Activated CD4-positive, alpha-beta T cell treated with anti-CD3 and anti-CD28 coated beads for 36 hours (primary cell): Measurements from ENCODE around the gene EOLA1. TPM values are rescaled to one million over a fixed set of nuclear protein-coding genes. Genes with fewer than 3 reads are reported as not detected.
"Not testable (repeated sequence)": the region's sequence is repeated elsewhere in the genome, so short reads cannot be mapped to it uniquely, and the experiment has no call there.

ENCODE experiments used
- ATAC-seq: fragments of 200-7000 bp; cut with Tn5 transposase; one replicate; pipeline ENCODE4 v1.10.0; 2021; ENCODE audit warnings: mild to moderate bottlenecking, moderate library complexity
- CTCF ChIA-PET: fragments of 350-600 bp; sonication (Branson Sonifier 250); formaldehyde crosslinking; loops from one replicate; lab custom pipeline; 2021; ENCODE audit warnings: antibody characterized with exemption; lab: Charles Lee
- POLR2A ChIA-PET: fragments of 350-600 bp; sonication (Branson Sonifier 250); formaldehyde crosslinking; loops from one replicate; lab custom pipeline; 2021; ENCODE audit warnings: antibody characterized with exemption, inconsistent platforms; lab: Charles Lee
- DNase-seq: peaks from one replicate; pipeline ENCODE4 v3.0.0-alpha.2; 2020
- H3K27ac Mint-ChIP-seq: one replicate; pipeline ENCODE4 v1.8.0; 2021; ENCODE audit warnings: mixed read lengths
- H3K27me3 Mint-ChIP-seq: one replicate; pipeline ENCODE4 v1.8.0; 2021; ENCODE audit warnings: mixed read lengths
- H3K36me3 Mint-ChIP-seq: one replicate; pipeline ENCODE4 v1.8.0; 2021; ENCODE audit warnings: low read depth, mixed read lengths
- H3K4me1 Mint-ChIP-seq: one replicate; pipeline ENCODE4 v1.8.0; 2021; ENCODE audit warnings: mixed read lengths
- H3K4me3 Mint-ChIP-seq: one replicate; pipeline ENCODE4 v1.8.0; 2021; ENCODE audit warnings: mild to moderate bottlenecking, moderate library complexity, mixed read lengths
- H3K9me3 Mint-ChIP-seq: one replicate; pipeline ENCODE4 v1.8.0; 2021; ENCODE audit warnings: low read depth, mixed read lengths
- intact Hi-C, 2 experiments: fragments of 100-400 bp; cut with DNase I in 1 of 2; cut with micrococcal nuclease in 1 of 2; formaldehyde crosslinking; loops; one replicate each; pipeline versions ENCODE4 v1.14.2 to v1.15.1; 2022 to 2024; cut with DNase I, micrococcal nuclease
- total RNA-seq, 2 experiments: library from RNA; stranded (reverse); gene quantifications; one replicate each; pipeline ENCODE4 v1.2.3, GENCODE V29; 2021

Gene EOLA1
- total RNA-seq, 2 experiments from 2014 or later = 29.4 to 37.4 TPM

GRCh38 chrX:149515954-149516602 is 24.7 kb upstream of the EOLA1 start:
- Mint-ChIP-seq H3K4me3 (no peak overlapping the region), H3K27ac (no peak overlapping the region), H3K27me3 (no peaks in the 10 kb centered on the region), H3K4me1 (peaks cover 37% of the 10 kb centered on the region), H3K9me3 (no peaks in the 10 kb centered on the region), H3K36me3 (no peaks in the 10 kb centered on the region)
- ChIA-PET POLR2A (no interaction called here), CTCF (no interaction called here)
- intact Hi-C loops = loop anchor here in 1 of 2 experiments (10.0 kb wide), 1 partner anchor 119 kb away; the partner anchor contains the start of gene TMEM185A
- no peak for ATAC-seq
- DNase-seq = no peak

GRCh38 chrX:149516604-149517003 is 24.2 kb upstream of the EOLA1 start:
- ATAC-seq (no peak), DNase-seq (no peak)
- ChIA-PET POLR2A (no interaction called here), CTCF (no interaction called here)
- Mint-ChIP-seq H3K4me3 (no peak overlapping the region), H3K27ac (no peak overlapping the region), H3K9me3 (no peaks in the 10 kb centered on the region), H3K4me1 (peaks cover 41% of the 10 kb centered on the region), H3K27me3 (no peaks in the 10 kb centered on the region), H3K36me3 (no peaks in the 10 kb centered on the region)
- intact Hi-C loops = loop anchor here in 1 of 2 experiments (10.0 kb wide), 1 partner anchor 118 kb away; the partner anchor contains the start of gene TMEM185A

GRCh38 chrX:149517308-149517707 is 23.5 kb upstream of the EOLA1 start:
- Mint-ChIP-seq H3K27me3 (no peaks in the 10 kb centered on the region), H3K9me3 (no peaks in the 10 kb centered on the region), H3K27ac (no peak overlapping the region), H3K4me1 (peaks cover 44% of the 10 kb centered on the region), H3K36me3 (no peaks in the 10 kb centered on the region), H3K4me3 (no peak overlapping the region)
- ChIA-PET POLR2A (no interaction called here), CTCF (no interaction called here)
- intact Hi-C loops = loop anchor here in 1 of 2 experiments (10.0 kb wide), 1 partner anchor 117 kb away; the partner anchor contains the start of gene TMEM185A
- DNase-seq (no peak), ATAC-seq (no peak)

GRCh38 chrX:149518236-149518635 is 22.6 kb upstream of the EOLA1 start:
- Mint-ChIP-seq H3K36me3 (no peaks in the 10 kb centered on the region), H3K4me3 (no peak overlapping the region), H3K27me3 (no peaks in the 10 kb centered on the region), H3K27ac (no peak overlapping the region), H3K9me3 (no peaks in the 10 kb centered on the region), H3K4me1 (peaks cover 44% of the 10 kb centered on the region)
- ChIA-PET CTCF (no interaction called here), POLR2A (no interaction called here)
- ATAC-seq = no peak
- no peak for DNase-seq
- intact Hi-C loops = loop anchor here in 1 of 2 experiments (10.0 kb wide), 1 partner anchor 117 kb away; the partner anchor contains the start of gene TMEM185A

DNA sequence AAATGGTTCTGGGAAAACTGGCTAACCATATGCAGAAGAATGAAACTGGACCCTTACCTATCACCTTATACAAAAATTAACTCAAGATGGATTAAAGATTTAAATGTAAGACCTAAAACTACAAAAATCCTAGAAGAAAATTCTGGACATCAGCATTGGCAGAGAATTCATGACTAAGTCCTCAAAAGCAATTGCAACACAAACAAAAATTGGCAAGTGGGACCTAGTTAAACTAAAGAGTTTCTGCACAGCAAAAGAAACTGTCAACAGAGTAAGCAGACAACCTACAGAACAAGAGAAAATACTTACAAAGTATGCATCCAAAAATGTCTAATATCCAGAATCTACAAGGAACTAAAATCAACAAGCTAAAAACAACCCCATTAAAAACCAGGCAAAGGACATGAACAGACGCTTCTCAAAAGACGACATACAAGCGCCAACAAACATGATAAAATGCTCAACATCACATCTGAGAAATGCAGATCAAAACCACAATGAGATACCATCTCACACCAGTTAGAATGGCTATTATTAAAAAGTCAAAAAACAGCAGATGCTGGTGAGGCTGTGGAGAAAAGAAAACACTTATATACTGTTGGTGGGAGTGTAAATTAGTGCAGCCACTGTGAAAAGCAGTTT is 20.1 kb upstream of the EOLA1 start:
- H3K27me3 Mint-ChIP-seq, CTCF ChIA-PET, ATAC-seq, H3K27ac Mint-ChIP-seq, DNase-seq, H3K36me3 Mint-ChIP-seq, H3K9me3 Mint-ChIP-seq, POLR2A ChIA-PET: not testable (repeated sequence)
- intact Hi-C loops = loop anchor here in 1 of 2 experiments (5.0 kb wide), 1 partner anchor 1172 kb away; the partner anchor contains the start of gene MTMR1
- Mint-ChIP-seq H3K4me1 (peaks cover 41% of the 10 kb centered on the region), H3K4me3 (peak overlapping the region; percentile 24)

DNA sequence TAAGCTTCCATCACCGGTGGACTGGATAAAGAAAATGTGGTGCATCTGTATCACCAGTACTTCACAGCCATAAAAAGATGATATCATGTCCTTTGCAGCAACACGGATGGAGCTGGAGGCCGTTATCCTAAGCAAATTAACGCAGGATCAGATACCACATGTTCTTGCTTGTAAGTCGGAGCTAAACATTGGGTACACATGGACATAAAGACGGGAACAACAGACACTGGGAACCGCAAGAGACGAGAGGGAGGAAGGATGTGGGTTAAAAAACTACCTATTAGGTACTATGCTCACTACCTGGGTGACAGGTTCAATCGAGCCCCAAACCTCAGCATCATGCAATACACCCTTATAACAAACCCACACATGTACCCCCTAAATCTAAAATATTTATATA is 19.4 kb upstream of the EOLA1 start:
- no peak for DNase-seq
- CTCF ChIA-PET = interaction anchor here (2.1 kb wide), 1 partner anchor 9 kb away, joined by 16 read pairs; no protein-coding TSS in a partner anchor
- Mint-ChIP-seq H3K9me3 (no peaks in the 10 kb centered on the region), H3K27me3 (no peaks in the 10 kb centered on the region), H3K4me3 (no peak overlapping the region), H3K36me3 (no peaks in the 10 kb centered on the region), H3K27ac (peak overlapping the region; percentile 58), H3K4me1 (peaks cover 38% of the 10 kb centered on the region)
- POLR2A ChIA-PET = no interaction called here
- intact Hi-C loops = loop anchor here in 1 of 2 experiments (5.0 kb wide), 1 partner anchor 1171 kb away; the partner anchor contains the start of gene MTMR1
- ATAC-seq = no peak

DNA sequence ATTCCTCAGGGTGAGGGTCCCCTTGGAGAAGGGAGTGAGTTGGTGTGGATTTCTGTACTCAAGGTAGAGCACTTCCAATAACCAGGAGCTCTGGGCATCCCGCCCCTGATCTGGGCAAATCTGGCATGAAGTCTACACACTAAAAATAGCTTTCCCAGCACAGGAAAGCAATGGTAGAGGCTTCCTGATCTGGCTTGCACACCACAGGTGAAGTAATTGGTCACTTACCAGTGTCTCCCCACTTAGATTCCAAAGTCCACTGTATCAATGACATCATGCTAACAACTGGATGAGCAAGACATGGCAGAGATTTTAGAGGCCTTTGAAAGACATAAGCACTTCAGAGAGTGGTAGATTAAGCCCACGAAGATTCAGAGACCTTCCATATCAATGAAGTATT is 17.9 kb upstream of the EOLA1 start:
- Mint-ChIP-seq H3K27me3 (no peaks in the 10 kb centered on the region), H3K36me3 (no peaks in the 10 kb centered on the region), H3K4me3 (no peak overlapping the region), H3K4me1 (peaks cover 41% of the 10 kb centered on the region), H3K9me3 (no peaks in the 10 kb centered on the region), H3K27ac (no peak overlapping the region)
- intact Hi-C loops = loop anchor here in 1 of 2 experiments (2.0 to 5.0 kb wide), 2 partner anchors 18 to 1169 kb away; partner anchors contain the start of genes IDS and MTMR1
- ATAC-seq = no peak
- DNase-seq = no peak
- ChIA-PET POLR2A (no interaction called here), CTCF (interaction anchor here (1.1 to 2.1 kb wide), 2 partner anchors 10 to 13 kb away, joined by 3 to 16 read pairs; no protein-coding TSS in a partner anchor)

GRCh38 chrX:149525389-149525788 is 15.4 kb upstream of the EOLA1 start:
- intact Hi-C loops = loop anchor here in 1 of 2 experiments (5.0 kb wide), 2 partner anchors 107 to 302 kb away; partner anchors contain the start of gene TMEM185A

GRCh38 chrX:149525903-149526302 is 14.9 kb upstream of the EOLA1 start:
- peak; percentile 10 for DNase-seq
- not testable (repeated sequence) for H3K4me3 Mint-ChIP-seq
- POLR2A ChIA-PET = interaction anchor here (1.1 kb wide), 1 partner anchor 21 kb away, joined by 3 read pairs; the partner anchor contains the start of gene IDS

More at GRCh38 chrX:149525389-149525788, 15.4 kb upstream of the EOLA1 start:
- H3K36me3 Mint-ChIP-seq, CTCF ChIA-PET, H3K27ac Mint-ChIP-seq, H3K9me3 Mint-ChIP-seq, H3K4me3 Mint-ChIP-seq, H3K27me3 Mint-ChIP-seq: not testable (repeated sequence)
- peak; percentile 79 for DNase-seq
- peaks cover 39% of the 10 kb centered on the region for H3K4me1 Mint-ChIP-seq
- POLR2A ChIA-PET = interaction anchor here (1.1 kb wide), 1 partner anchor 20 kb away, joined by 3 read pairs; the partner anchor contains the start of gene IDS
- peak; percentile 92 for ATAC-seq

GRCh38 chrX:149526318-149527033 is 14.3 kb upstream of the EOLA1 start:
- CTCF ChIA-PET, H3K4me3 Mint-ChIP-seq, ATAC-seq, POLR2A ChIA-PET, H3K9me3 Mint-ChIP-seq, H3K36me3 Mint-ChIP-seq, H3K27me3 Mint-ChIP-seq, DNase-seq: not testable (repeated sequence)
- intact Hi-C loops = loop anchor here in 1 of 2 experiments (5.0 kb wide), 2 partner anchors 106 to 301 kb away; partner anchors contain the start of gene TMEM185A
- Mint-ChIP-seq H3K27ac (peak overlapping the region; percentile 74), H3K4me1 (peaks cover 32% of the 10 kb centered on the region)

More at GRCh38 chrX:149525903-149526302, 14.9 kb upstream of the EOLA1 start:
- intact Hi-C loops = loop anchor here in 1 of 2 experiments (5.0 kb wide), 2 partner anchors 106 to 301 kb away; partner anchors contain the start of gene TMEM185A
- H3K36me3 Mint-ChIP-seq, CTCF ChIA-PET, H3K9me3 Mint-ChIP-seq, H3K27me3 Mint-ChIP-seq: not testable (repeated sequence)
- peak; percentile 31 for ATAC-seq
- H3K27ac Mint-ChIP-seq = peak overlapping the region; percentile 74
- H3K4me1 Mint-ChIP-seq = peaks cover 34% of the 10 kb centered on the region
